Activated gamma-delta T cell treated with Interleukin-2 at 50 U/mL for 16 hours (primary cell): ENCODE measurements around the gene CNGA4.
"Not testable (repeated sequence)": the region's sequence is repeated elsewhere in the genome, so short reads cannot be mapped to it uniquely, and the experiment has no call there.

Experiments used
- DNase-seq: peaks from one replicate; pipeline ENCODE4 v3.0.0-alpha.2; 2020

CNGA4 gene

DNA sequence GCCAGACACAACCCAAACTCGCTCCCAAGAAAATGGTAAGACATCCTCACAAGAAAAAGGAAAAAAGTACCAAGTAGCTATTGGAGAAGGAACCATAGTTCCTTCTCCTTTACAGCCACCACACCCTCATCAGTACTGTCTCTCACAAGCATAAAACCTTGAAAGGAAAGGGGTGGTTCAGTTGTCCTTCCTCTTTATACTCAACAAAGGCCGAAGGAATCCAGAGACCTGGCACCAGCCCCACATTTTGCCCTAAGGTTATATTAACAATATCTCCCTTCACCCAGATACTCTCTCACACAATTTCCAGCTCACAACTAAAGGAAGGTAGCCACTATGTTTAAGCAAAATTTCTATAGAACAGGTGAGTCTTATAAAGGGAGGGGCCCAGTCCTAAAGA is 13.0 kb upstream of the CNGA4 start:
- DNase-seq, result no peak

DNA sequence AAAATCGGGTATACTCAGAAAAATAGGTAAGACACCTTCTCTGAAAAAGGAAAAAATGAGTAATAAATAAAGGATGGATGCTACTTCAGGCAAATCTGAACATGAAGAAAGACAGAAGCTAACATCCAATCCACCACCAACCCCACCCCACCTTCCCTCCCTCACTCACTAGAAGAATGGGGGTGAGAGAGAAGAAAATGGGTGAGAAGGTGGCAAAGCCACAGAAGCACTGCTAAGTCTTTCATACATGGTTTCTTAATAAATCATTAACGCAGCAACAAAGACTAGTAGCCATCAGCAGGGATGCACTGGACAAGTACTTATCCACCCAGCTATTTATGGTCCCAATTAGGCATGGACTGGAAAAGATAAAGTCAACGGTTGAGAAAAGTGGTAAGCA is 10.4 kb upstream of the CNGA4 start:
- no peak for DNase-seq

- peak; percentile 25 for DNase-seq
Measured at GRCh38 chr11:6229911-6230310, 9.0 kb upstream of the CNGA4 start.

- DNase-seq, result no peak
Measured at GRCh38 chr11:6232899-6233298, 6.0 kb upstream of the CNGA4 start.

DNA sequence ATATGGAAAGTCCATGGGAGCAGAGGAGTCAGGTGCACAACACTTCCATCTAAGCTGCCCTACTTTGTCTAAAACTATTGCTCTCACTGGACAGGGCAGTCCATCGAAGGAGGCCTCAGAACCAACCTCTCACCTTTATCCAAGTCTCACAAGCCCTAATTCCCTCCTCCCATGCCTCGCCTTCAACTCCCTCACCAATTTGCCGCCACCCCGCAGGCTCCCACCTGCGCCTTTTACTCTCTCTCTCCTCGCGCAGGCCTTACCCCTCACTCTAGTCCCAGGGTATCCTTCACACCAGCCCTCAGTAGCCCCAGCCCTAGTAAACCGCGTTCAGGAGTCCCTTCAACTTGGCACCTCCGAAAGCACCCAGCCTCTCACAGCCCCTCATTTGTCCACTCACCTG is 4.9 kb upstream of the CNGA4 start:
- peak; percentile 15 for DNase-seq

DNA sequence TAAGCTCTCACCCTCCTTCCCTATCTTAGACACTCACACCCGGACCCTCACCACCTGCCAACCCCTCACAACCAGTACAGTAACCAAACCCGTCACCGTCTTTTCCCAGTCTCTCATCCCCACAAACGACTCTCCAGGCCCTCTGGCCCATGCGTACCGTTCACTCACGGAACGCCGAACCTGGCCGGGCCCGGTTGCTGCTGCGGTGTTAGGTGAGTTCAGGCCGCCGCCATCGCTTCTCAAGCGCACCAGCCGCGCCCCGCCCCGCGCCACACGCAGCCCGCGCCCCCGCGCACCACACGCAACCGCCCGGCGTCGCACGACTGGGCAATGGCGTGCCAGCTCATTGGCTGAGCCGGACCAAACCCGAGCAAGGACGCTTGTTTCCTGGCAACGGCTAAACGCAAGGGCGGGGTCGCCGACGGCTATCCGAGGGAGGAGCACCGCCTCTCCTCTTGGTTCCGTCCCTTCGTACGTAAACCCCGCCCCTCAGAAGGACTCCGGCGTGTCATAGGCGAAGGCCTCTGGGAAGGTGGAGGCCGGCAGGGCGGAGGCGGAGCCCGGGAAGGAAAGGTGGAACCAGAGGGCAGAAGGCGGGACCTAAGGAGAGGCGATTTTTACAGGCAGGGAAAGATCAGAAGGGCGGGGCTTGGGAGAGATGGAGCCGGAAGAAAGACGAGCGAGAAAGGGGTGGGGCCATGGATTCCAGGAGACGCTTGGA is 4.3 kb upstream of the CNGA4 start, which contains the start of gene FHIP1B:
Gene FHIP1B, minus strand, starts transcription at position 250 of the 721 bp plus-strand sequence. CDS start 10,120 bp downstream, outside the sequence.
- peak; percentile 99 for DNase-seq

GRCh38 chr11:6237266-6237665 is 1.6 kb upstream of the CNGA4 start:
- no peak for DNase-seq

DNA sequence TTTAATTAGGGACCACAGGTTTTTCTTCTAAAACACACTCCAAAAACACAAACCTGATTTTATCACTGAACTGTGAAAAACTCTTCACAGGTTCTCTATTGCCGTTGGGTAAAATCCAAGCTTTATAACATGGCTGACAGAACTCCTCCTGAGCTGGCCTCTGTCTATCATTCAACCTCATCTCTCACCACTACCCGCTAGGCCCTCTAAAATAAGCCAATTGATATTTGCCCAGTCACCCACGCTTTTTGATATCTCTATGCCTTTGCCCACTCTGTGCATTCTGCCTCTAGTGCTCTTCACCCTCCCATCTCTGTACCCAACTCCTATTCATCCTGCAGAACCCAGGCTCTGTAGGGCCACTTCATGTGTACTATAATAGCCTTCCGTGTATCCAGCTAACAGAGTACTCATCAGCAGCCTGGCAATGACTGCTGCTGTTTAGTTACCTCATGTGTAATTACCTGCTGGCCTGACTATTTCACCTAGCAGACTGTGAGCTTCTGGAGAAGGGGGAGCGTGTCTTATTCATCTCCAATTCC is 1.1 kb upstream of the CNGA4 start:
- no peak for DNase-seq

GRCh38 chr11:6240139-6240538 is 1.2 kb downstream of the CNGA4 start:
- DNase-seq, result no peak

GRCh38 chr11:6240781-6241180 is 1.9 kb downstream of the CNGA4 start:
- no peak for DNase-seq

DNA sequence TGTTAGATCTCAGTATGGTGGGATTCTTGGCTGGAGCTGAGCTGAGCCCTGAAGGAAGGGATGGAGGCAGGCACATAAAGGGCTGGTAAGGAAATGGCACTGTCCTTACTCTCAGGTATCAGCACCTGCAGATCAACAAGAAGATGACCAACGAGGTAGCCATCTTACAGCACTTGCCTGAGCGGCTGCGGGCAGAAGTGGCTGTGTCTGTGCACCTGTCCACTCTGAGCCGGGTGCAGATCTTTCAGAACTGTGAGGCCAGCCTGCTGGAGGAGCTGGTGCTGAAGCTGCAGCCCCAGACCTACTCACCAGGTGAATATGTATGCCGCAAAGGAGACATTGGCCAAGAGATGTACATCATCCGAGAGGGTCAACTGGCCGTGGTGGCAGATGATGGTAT is 2.4 kb downstream of the CNGA4 start:
- DNase-seq, result no peak

DNA sequence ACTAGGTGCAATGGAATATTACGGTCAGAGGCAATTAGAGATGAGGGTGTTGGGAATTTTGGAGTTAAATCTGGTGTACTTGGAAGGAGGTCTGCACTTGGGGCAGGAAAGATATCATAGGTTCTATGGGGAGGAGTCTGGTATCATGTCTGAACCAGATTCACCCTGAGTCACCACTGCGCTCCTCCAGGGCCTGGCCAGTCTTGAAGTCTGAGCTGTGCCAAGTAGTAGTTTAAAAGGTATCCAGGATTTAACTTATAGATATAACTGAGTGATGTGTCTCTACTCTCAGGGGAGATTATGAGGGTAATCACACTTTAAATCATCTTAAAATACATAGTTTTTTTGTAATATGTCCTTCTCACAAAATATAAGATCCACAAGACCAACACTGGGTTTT is 6.6 kb downstream of the CNGA4 start:
- DNase-seq, result no peak

- DNase-seq, result no peak
Measured at GRCh38 chr11:6248248-6248647, 9.4 kb downstream of the CNGA4 start.

- not testable (repeated sequence) for DNase-seq
Measured at GRCh38 chr11:6248897-6249296, 10.0 kb downstream of the CNGA4 start.

GRCh38 chr11:6249770-6250555 is 11.1 kb downstream of the CNGA4 start:
- DNase-seq, result no peak

DNA sequence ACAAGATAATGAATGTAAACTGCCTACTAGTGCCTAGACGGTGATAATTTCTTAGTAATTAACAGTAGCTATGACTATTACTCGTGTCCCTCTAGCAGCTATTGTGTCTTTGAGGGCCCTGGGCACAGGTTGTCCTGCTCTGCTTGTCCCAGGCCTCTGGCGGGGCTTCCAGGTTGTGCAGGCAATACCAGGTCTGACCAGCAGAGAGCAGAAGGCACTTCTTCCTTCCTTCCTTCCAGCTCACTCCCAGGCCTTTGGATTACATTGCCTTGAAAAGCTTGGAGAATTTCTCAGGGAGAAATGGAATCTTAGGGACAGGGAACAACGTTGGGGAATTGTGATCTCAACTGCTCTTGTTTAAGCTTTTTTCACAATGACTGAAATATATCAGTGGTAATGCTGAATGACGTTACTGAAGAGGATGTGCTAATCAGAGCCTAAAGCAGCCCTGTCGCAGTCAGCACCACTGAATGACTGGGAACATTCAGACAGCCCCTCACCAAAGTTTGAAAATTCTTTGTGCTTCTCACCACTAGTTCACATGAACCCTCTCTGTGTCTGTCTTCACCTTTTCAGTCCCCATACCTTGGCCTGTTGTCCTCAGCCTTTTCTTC is 12.3 kb downstream of the CNGA4 start:
- DNase-seq, result peak; percentile 36

DNA sequence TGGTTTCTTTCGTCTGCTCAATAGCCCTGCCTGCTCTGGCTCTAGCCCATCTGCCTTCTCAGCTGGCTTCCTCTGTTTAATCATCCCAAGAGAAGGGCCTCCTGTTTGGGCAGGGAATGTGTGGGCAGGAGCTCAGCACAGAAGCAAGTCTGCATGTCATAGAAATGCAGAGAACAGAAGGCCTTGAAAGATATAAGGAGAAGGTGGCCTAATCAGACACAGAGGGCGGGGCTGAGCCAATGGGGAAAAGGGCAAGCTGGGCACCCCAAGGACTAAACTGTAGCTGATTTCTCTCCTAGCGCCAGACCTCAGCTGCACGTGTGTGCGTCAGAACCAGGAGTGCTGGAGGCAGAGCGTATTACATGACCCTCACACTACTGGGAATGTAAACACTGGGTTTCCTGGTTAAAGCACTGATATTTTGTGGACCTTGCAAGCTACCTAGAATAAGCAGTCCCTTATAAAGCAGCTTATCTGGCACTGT is 13.1 kb downstream of the CNGA4 start:
- no peak for DNase-seq

- no peak for DNase-seq
Measured at GRCh38 chr11:6253197-6253596, 14.3 kb downstream of the CNGA4 start.

GRCh38 chr11:6258141-6258540 is 19.3 kb downstream of the CNGA4 start:
- DNase-seq, result no peak

DNA sequence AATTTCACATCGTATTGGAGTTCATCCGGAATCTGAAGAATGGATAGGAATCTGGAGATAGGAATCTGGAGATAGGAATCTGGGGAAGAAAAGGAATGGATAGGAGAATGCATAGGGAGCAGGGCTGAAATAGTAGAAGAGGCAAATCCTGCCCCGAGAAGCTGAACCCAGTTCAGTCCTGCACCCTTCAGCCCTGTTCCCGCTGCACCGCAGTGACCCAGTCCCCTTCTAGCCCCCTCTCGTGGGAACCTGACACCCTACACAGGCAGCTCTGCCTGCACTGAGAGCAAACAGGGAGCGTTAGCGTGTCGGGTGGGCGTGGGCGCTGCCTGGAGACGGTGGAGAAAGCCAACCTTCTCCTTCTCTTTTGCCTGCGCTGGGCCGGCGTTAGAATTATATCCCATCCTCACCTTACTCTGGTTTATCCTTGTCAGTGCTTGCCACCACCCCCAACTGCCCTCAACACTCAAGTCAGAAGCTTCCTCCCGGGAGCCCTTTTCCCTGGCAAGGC is 19.7 kb downstream of the CNGA4 start:
- DNase-seq, result no peak

DNA sequence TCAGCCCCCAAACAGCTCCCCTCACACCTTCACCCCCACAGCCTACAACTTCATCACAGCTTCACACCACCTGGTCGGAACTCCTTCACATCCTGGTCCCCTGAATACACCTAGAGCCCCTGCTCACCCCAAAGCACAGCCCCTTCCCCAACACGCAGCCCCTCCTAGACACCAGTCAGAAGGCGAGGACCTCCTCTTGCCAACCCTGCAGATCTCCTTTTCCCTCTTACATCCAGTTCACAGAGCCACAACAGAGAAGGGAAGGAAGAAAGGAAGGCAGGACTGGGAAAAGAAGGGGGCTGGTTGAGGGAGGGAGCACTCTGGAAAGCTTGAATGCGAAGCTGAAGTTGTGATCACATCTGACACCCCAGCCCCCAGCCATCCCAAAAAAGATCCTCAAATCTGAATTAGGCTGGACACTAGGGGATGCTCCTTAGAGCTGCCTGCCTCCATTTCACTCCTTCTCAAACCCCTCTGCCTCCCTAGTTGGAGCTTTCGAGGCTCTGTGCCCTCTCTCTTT is 21.4 kb downstream of the CNGA4 start:
- DNase-seq, result no peak

- DNase-seq, result no peak
Measured at GRCh38 chr11:6263662-6264061, 24.8 kb downstream of the CNGA4 start.

GRCh38 chr11:6268820-6269219 is 29.9 kb downstream of the CNGA4 start:
- no peak for DNase-seq
